Stimulated activated CD4-positive, alpha-beta T cell treated with anti-CD3 and anti-CD28 coated beads, Interleukin-1b, Interleukin-23, amount 100 ng/mL, for 48 hours (primary cell): ENCODE results near the gene HS6ST2.

ENCODE experiments used
- DNase-seq: peaks from one replicate; pipeline ENCODE4 v3.0.0-alpha.2; 2020

HS6ST2 gene

GRCh38 chrX:132842460-132843238, 115.8 kb downstream of the HS6ST2 start:
- no peak for DNase-seq

GRCh38 chrX:132837967-132838366, 120.5 kb downstream of the HS6ST2 start:
- no peak for DNase-seq

DNA sequence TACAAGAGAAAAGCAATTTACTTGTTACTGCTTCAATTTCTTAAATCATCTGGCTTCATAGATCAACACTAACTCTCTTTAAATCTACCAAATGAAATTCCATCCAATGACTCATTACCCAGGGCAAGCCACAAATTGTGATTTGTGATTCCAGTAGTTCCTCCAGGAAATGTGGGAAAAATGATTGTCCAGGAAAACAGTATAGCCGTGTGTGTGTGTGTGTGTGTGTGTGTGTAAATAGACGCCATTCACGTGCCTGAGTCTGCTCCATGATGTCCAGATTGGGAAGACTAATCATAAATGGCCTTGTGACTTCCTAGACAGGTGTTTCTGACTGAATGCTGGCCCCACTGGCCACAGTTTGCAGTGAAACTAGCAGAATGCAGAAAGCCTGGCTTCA, 121.3 kb downstream of the HS6ST2 start:
- DNase-seq = no peak

GRCh38 chrX:132836471-132836870, 122.0 kb downstream of the HS6ST2 start:
- DNase-seq = no peak

GRCh38 chrX:132834741-132835140, 123.7 kb downstream of the HS6ST2 start:
- no peak for DNase-seq

GRCh38 chrX:132834109-132834508, 124.3 kb downstream of the HS6ST2 start:
- no peak for DNase-seq

GRCh38 chrX:132833373-132833772, 125.1 kb downstream of the HS6ST2 start:
- no peak for DNase-seq

DNA sequence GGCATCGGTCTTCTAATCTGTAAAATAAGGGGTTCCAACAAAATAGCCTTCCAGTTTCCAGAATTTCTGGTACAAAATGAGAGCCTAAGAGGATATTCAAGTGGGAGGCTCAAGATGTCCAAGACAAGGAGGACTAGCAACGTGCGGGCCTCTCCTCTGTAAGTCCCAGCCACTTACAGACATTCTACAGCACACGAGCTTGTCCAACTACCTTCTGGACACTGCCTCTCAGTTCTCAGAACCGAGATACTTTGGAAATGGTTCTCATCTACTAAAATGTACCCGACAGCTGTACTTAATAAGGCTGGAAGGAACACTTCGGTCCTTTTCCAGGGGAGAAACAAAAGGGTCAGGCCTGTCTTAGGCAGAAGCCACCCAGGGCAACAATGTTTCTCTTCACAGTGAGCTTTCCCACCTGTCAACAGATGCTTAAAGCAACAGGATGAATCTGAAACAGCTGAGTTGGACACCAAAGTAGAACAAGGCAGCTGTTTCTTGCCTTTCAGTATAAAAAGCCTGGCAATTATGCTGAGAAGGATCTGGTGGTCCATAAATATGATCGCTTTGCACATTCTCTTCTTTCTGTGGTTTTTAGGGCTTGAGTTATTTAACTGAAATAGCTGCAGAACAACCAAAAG, 127.0 kb downstream of the HS6ST2 start:
- DNase-seq = no peak

DNA sequence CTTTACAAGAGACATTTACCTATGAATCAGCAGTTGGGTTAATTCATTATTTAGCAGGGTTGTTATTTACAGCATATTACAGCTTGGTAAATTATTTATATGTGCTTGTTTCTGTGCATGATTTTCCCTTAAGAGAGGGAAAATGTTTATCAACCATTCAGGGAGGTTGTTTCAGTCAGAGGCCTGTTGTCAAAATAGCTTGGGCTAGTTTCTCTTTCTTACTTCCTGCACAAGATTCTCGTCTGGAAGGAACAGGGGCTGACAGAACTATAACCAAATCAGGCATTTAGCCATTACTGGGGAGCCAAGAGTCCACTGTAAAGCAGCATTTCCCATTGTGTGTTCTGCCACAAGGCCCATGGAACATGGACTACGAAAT, 135.8 kb downstream of the HS6ST2 start:
- DNase-seq = no peak

DNA sequence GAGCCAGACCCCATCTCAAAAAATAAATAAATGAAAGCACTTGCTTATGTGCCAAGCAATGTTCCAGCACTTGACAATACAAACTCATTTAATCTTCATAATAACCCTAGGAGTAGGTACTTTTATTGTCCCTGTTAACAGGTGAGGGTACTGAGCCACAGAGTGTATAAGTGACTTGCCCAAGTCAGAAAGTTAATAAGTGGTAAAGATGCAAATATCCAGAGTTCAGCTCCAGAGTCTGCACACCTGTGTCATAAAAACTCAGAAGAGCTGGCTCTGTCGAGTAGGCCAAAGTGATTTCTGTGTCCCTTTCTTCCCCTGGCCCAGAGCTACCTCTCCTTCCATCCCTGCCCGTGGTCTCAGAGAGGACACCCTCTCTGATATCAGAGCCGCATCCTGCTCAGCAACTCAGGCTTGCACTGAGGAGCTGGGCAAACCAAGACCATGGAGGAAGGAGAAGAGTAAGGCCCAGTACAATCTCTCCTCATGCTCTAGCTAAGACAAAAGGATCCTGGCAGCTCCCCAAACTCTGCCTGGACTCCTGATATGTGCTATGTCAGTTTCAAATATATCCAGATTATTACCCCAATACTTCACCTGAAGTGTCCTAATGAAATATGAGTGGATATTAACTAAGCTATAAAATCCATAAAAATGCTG, 136.3 kb downstream of the HS6ST2 start:
- DNase-seq = no peak

DNA sequence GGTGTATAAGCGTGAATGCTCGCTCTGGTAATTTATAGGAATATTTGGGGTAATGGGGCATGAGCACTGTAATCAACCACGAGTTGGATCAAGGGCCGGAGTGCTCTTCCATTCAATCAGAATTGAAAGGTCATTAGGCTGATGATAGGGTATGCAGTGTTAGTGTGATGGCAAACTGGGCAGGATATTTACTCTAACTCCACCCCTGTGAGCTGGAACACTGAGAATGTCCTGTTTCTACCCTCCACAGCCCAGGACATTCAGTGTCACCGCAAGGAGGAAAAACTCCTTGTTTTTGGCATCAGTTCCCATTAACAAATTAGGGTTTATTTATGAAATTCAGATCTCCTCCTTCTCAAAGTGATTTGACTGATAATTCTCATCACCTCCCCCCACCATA, 137.8 kb downstream of the HS6ST2 start:
- no peak for DNase-seq

DNA sequence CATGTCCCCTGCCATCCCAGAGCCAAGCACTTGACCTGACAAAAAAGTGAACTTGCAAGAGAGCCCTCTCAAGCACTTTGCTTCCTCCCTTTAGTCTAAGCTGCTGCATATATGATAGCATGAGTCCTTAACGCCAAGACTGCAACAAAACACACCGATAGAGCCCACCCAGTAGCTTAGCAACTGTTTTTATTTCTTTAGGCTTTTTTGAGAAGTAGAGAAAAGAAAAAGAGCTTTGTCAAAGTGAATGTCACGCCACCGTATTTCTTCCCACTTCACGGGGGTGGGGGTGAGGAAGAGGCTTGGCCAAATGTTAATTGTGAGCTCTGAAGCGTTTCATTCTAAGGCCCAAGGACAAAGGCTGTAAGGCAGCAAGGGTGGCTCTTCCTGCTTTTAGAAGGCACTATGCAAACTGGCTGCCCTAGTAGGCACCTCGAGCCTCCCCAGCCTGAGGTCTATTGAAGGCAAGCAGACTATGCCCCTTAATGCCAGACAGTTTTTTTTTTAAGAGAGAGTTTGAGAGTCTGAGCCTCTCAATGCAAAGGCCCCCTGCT, 138.6 kb downstream of the HS6ST2 start:
- no peak for DNase-seq

GRCh38 chrX:132818638-132819037, 139.8 kb downstream of the HS6ST2 start:
- no peak for DNase-seq

DNA sequence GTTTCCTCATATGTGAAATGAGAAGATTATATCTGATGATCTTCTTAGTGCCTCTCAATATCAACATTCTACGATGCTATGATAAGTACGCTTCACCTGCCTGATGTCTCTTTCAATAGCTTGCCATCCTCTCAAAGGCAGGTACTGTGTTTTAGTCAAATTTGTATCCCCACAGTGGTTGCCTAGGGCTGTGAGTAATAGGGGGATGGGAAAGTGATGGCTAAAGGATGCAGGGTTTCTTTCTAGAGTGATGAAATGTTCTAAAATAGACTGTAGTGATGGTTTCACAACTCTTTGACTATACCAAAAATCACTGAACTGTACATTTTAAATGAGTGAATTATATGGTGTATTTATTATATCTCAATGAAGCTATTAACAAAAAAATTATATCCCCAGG, 142.8 kb downstream of the HS6ST2 start:
- no peak for DNase-seq

DNA sequence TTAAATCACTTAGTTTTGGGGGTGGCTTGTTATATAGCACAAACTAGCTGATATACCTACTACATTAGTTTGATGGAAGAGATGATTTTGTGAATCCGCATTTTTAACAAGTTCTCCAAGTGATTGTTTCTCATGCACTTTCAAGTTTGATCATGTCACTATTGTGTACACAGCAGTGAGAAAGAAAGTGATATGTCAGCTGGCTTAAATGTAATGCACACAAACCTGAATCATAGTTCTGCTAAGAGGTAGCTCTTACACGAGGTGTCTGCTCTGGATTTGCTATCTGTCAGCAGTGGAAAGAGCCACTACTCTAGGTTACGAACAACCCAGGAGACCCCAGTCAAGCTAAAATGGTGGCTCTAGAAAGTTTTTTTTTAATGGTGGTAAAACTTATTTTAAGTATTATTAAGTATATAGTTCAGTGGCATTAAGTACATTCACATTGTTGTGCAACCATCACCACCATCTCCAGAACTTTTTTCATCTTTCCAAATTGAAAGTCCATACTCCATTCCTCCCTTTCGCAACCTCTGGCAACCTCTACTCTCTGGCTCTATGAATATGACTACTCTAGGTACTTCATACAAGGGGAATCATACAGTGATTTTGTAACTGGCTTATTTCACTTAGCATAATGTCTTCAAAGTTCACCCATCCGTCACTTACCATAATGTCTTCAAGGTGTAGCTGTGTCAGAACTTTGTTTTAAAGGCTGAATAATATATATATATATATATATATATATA, 147.3 kb downstream of the HS6ST2 start:
- DNase-seq = no peak

- no peak for DNase-seq
Observed at GRCh38 chrX:132810488-132810887, 147.9 kb downstream of the HS6ST2 start.

DNA sequence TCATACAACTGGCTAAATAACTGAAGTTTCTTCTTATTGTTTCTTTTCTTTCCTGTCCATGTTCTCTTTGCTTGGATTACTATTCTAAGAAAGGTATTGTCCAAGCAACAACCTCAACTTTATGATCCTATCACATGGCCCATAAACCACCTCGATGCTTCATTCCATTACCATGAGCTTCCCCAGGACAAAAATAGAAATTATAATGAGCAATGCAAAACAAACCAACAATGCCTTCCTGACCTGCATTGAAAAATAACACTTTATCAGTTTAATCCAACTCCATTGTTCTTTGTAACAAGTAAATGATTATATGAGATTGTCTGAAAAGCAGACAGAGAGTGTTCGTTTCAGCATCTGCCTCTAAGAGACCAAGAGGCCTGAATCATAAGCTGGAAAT, 148.8 kb downstream of the HS6ST2 start:
- no peak for DNase-seq

GRCh38 chrX:132807411-132808030, 150.9 kb downstream of the HS6ST2 start:
- DNase-seq = no peak

DNA sequence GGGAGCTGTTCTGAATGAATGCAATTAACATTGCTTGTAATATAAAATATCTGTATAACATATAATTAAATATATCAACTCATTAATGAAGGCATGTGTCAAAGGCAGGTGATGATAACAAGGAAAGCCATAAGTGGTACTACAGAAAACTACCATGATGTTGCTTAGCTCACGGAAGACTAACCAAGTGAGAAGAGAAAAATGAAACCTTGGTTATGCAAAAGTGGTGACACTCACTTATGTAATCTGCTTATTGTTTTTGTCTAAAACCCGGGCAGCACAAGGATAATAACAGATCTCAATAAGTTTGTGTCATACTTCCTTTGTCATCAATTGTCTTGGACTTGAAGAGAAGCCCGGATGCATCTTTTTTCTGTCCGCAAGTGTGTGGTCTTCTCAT, 156.4 kb downstream of the HS6ST2 start:
- no peak for DNase-seq

DNA sequence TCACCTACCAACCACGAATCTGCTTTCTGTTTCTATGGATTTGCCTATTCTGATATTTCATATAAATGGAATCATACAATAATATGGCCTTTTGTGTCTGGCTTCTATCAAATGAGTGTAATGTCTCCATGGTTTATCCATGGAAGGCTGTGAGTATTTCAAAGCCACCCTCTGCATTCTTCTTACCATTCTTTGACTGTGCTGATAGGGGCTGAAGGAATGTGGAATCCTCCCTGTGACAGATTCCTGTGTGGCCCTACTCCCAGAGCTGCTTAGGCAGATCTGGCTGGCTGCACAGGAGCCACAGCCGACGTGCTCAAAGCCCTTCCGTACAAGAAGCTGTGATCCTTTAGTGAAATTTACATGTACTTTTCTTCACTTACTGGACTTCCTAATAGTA, 163.2 kb downstream of the HS6ST2 start:
- DNase-seq = no peak

GRCh38 chrX:132791714-132792113, 166.7 kb downstream of the HS6ST2 start:
- DNase-seq = no peak

GRCh38 chrX:132790329-132790728, 168.1 kb downstream of the HS6ST2 start:
- DNase-seq = no peak

DNA sequence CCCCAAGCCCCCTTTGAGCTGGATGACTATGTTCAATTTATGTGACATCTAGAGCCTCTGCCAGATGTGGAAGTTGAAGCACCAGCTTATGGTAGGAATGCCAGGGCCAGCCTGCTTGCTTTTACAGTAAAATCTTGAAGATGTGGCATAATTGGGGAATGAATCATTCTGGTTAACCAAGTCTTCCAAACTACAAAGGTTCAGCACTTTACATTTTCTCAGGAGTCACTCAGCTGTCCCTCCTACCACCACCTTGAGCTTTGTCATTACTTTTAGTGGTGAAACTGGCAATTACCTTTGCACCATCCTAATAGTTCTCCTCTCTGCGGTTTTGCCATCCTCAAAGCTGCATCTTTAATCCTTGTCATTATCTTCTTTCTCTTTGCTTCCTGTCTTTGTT, 172.2 kb downstream of the HS6ST2 start:
- peak; percentile 1 for DNase-seq
